ENCODE data around the gene SRPK3.

SRPK3 gene

DNA sequence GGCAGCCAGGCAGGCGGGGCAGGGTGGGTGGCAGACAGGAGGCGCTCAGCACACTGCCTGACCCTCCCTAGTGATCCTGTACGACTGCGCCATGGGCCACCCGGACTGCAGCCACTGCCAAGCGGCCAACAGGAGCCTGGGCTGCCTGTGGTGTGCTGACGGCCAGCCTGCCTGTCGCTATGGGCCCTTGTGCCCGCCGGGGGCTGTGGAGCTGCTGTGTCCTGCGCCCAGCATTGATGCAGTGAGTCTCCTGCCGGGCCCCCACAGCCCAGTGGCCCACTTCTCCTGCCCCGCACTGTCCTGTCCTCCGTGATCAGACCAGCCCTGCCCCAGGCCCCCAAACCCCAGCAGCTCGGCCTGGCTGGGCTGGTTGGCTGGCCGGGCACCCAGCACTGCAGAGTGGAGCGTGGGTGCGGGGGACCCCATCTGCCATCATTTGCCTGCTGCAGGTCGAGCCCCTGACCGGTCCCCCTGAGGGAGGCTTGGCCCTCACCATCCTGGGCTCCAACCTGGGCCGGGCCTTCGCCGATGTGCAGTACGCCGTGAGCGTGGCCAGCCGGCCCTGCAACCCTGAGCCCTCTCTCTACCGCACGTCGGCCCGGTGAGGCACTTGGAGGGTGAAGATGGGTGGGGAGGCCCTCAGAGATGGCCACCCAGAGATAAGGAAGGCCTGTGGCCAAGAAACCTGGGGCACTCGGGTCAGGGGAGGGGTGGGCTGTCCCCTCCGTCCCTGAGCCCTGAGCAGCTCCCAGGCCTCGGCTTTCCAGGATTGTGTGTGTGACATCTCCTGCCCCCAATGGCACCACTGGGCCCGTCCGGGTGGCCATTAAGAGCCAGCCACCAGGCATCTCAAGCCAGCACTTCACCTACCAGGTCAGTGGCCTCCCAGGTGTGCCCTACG, 9.2 kb upstream of the SRPK3 start:
- no peak for DNase-seq (ENCODE audit: extremely low spot score)
- POLR2A ChIA-PET: no interaction called here
- TF ChIP-seq CTCF (IDR thresholded peaks at IDR 0.05; ENCODE audit: control extremely low read depth, extremely low read depth, low read depth, missing control alignments): no peak
- CTCF ChIA-PET: interaction anchor here (0.8 kb wide), 1 partner anchor 177 kb away, joined by 3 read pairs; no protein-coding TSS in a partner anchor

- CTCF ChIA-PET: interaction anchor here (0.8 to 1.1 kb wide), 2 partner anchors 9 to 176 kb away, joined by 3 read pairs; partner anchors contain the start of gene PLXNB3
- POLR2A ChIA-PET: no interaction called here
- TF ChIP-seq CTCF (IDR thresholded peaks at IDR 0.05; ENCODE audit: control extremely low read depth, extremely low read depth, low read depth, missing control alignments): no peak
- DNase-seq (ENCODE audit: extremely low spot score): no peak
Measured at GRCh38 chrX:153772316-153773217, 8.3 kb upstream of the SRPK3 start.

GRCh38 chrX:153773218-153773611, 7.6 kb upstream of the SRPK3 start:
- no peak for DNase-seq (ENCODE audit: extremely low spot score)
- no peak for TF ChIP-seq CTCF (IDR thresholded peaks at IDR 0.05; ENCODE audit: control extremely low read depth, extremely low read depth, low read depth, missing control alignments)
- ChIA-PET POLR2A (no interaction called here), CTCF (interaction anchor here (1.1 kb wide), 1 partner anchor 9 kb away, joined by 3 read pairs; the partner anchor contains the start of gene PLXNB3)

DNA sequence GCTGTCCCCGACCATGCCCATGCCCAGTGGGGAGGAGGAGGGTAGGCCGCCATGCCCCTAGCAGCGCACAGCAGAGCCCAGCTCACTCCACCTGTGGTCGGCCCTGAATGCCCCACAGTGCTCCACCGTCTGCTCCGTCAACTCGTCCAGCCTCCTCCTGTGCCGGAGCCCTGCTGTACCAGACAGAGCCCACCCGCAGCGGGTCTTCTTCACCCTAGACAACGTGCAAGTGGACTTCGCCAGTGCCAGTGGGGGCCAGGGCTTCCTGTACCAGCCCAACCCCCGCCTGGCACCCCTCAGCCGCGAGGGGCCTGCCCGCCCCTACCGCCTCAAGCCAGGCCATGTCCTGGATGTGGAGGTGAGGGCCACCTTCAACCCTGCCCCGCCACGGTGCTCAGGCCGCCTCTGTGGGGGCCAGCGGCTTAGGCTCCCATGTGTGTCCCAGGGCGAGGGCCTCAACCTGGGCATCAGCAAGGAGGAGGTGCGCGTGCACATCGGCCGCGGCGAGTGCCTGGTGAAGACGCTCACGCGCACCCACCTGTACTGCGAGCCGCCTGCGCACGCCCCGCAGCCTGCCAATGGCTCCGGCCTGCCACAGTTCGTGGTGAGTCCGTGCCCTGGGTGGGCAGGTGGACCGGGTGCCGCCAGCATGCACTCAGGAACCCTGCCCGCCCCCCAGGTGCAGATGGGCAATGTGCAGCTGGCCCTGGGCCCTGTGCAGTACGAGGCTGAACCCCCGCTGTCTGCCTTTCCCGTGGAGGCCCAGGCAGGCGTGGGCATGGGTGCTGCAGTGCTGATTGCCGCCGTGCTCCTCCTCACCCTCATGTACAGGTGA, 6.9 kb upstream of the SRPK3 start:
- POLR2A ChIA-PET: no interaction called here
- TF ChIP-seq CTCF (IDR thresholded peaks at IDR 0.05; ENCODE audit: control extremely low read depth, extremely low read depth, low read depth, missing control alignments): no peak
- DNase-seq (ENCODE audit: extremely low spot score): no peak

GRCh38 chrX:153774576-153775292, 6.1 kb upstream of the SRPK3 start:
- DNase-seq (ENCODE audit: extremely low spot score): no peak
- ChIA-PET CTCF (no interaction called here), POLR2A (no interaction called here)
- TF ChIP-seq CTCF (IDR thresholded peaks at IDR 0.05; ENCODE audit: control extremely low read depth, extremely low read depth, low read depth, missing control alignments): no peak

More for the DNA sequence above, 6.9 kb upstream of the SRPK3 start:
- CTCF ChIA-PET: interaction anchor here (1.1 kb wide), 1 partner anchor 10 kb away, joined by 3 read pairs; the partner anchor contains the start of gene PLXNB3
